HG02763 (cell line): Measurements from ENCODE around the gene CCDC74A.
"Not testable (repeated sequence)": the region's sequence is repeated elsewhere in the genome, so short reads cannot be mapped to it uniquely, and the experiment has no call there.

Experiments used
- ATAC-seq: cut with Tn5 transposase; IDR thresholded peaks from one replicate; pipeline ENCODE4 v1.9.1; 2021; ENCODE audit warnings: mild to moderate bottlenecking, moderate library complexity; ENCODE audit not compliant: unreplicated experiment

CCDC74A gene

DNA sequence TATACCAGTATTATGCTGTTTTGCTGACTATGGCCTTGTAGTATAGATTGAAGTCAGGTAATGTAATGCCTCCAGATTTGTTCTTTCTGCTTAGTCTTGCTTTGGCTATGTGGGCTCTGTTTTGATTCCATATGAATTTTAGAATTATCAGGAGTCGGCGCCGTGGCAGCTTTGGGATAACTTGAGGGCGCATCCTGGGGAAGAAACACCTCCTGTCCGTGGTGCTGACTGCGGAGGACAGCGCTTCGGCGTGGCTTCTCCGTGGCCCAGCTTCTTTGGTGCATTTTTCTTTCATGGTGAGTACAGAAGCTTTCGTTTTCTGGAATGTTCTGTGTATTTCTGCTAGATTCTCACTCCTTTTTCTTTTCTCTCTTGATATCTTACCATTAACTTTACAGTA lies 25.2 kb downstream of the CCDC74A start:
- no peak for ATAC-seq

DNA sequence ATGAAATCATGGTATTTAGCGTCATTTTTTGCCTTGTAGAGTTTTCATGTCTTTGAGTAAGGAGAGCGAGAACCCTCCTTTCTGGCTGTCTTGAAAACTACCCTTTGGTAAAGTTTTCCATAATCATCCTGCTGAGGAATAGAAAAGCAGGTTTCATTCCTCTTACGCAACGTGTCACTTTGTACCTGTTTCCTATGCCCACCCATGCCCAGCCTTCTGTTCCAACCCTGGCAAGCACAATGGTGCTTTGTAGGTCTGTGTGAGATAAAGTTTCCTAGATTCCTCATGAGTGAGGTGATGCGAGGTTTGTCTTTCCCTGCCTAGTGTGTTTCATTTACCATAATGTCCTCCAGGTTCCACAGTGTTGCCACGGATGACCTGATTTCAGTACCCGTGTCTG lies 29.3 kb downstream of the CCDC74A start:
- no peak for ATAC-seq

DNA sequence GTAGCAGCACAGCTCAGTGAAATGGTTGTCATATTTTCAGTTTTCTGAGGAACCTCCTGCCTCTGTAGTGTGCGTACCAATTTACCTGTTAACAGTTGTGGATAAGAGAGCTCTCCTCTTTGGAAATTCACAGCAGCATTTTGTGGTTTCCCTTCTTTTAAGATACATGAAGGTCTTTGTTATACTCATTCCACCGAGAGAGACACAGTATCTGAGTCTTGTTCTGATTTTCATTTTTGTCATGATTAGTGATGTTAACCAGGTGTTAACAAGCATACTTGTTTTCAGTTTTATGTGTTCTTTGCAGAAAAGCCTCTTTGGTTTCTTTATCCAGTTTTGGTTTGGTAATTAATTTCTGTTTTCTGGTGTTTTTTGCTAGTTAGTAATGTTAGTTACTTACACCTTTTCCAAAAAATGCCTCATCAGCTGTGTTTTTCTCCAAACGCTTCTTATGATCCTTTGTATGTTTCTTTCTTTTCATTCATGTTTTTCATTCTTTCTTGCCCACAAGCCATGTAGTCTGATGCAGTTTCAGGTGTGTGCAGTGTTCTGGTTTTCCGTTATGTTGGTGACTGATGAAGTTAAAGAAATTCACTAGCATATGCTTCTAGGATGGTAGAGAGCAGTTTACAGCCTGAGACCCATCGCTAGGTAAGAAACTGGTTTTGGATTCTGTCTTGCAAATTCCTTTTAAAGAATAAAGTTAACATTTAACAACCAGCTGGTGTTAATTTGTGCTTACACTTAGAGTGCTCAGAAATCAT lies 30.1 kb downstream of the CCDC74A start:
- ATAC-seq = no peak

DNA sequence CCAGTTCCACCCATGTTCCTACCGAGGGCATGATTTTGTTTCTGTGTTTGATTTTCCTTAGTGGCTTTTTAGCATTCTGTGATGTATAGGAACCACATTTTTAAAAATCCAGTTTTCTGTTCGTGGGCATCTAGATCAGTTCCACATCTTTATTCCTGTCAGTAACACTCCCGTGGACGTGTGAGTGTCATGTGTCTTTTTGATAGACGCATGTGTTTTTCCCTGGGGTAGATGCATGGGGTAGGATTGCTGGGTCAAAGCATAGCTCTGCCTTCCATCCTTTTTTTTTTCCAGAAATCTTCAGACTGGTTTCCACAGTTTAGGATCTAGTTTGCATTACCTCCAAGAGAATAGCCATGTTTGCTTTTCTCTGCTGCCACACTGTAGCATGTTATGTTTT lies 38.7 kb downstream of the CCDC74A start:
- ATAC-seq = no peak

DNA sequence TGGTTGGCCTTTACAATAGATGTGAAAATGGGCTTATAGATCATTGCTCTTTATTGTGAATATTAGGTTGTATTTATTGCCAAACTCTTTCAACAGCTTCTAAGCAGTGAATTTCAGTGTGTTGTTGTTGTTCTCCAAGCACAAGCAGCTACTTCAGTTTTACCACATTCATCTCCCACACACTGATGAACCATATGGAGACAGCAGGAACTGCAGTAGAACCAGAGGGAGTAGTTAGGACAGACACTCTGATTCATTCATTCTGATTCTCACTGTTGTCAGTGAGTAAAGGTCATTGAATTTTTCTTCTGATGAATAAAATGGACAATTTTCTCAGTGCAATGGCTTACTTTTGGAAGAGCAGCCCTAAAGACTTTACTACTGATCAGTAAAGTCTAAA lies 40.2 kb downstream of the CCDC74A start:
- ATAC-seq = no peak

DNA sequence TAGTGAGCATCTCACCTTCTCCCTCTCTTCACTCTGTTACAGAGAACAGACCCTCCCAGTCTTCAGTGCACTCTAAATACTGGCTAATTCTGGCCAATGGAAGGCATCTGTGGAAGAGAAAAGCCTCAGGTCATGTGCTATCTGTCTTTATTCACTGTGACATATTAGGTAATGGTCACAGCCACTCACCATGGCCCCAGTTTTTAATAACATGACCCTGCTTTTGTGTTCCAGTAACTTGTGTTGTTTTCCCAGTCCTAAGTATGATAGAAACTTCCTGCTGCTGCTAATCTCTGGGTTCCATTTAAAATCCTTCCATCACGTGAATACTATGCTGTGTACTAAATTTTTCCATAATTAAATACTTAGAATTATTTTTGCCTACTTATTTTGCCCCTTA lies 40.7 kb downstream of the CCDC74A start:
- not testable (repeated sequence) for ATAC-seq

DNA sequence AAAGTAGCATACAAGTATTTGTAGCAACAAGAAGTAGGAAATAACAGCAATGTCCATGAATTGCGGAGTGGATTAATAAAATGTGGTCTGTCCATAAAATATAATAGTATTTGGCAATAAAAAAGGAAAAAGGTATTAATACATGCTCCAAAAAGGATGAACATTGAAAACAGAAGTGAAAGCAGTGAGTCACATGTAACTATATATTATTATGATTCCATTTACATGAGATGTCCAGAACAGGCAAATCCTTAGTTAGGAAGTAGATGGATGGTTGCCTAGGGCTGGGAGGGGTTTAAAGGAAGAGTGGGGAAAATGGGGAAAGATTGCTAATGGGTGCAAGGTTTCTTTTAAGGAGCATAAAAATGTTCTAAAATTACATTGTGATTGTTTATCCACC lies 44.5 kb downstream of the CCDC74A start:
- no peak for ATAC-seq

DNA sequence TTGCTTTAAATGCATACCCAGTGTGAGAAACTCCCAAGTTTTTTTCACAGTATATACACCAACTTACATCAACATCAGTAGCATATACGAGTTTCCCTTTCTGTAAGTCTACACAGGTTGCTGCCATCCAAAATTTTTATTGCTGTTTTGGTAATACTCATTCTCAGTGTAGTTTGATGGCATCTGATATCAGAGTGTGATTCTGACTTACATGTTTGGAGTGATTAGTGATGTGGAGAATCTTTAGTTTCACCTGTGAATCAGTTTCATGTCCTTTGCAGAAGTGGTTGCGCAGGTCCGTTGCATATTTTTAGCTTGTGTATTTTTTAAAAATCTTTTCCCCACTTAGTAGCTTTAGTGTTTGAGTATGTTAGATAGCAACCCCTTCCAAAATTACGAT lies 50.1 kb downstream of the CCDC74A start:
- no peak for ATAC-seq

DNA sequence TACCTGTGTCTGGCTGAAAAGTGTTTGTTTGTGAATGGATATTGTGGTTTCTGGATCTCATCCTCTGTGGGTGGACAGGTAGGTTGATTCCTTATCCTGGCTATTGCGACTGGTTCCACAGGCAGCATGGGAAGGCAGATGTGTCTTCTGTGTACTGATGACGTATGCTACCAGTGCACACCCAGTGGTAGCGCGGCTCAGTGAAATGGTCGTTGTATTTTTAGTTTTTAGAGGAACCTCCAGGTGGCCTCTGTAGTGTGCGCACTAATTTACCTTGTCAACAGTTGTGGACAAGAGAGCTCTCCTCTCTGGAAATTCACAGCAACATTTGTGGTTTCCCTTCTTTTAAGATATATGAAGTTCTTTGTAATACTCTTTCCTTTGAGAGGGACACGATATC lies 52.5 kb downstream of the CCDC74A start:
- ATAC-seq = no peak
